HepG2 (cell line): ENCODE results near the gene STAMBPL1. TPM values are rescaled to one million over a fixed set of nuclear protein-coding genes. Genes with fewer than 3 reads are reported as not detected.

ENCODE experiments used
- ARID5B ChIP-seq: IDR thresholded peaks from 2 replicates; pipeline ENCODE4 v1.4.0; 2020; ENCODE audit warnings: mild to moderate bottlenecking, missing genetic modification reagents
- CCAR2 ChIP-seq: fragments of 200-400 bp; formaldehyde crosslinking; optimal IDR thresholded peaks from 2 replicates; pipeline ENCODE3; 2018; ENCODE audit warnings: low read depth, mild to moderate bottlenecking, low read length, moderate library complexity
- EP300 ChIP-seq, 3 experiments: sonication (generic) in 1 of 3; formaldehyde crosslinking in 1 of 3; IDR thresholded peaks; 2 replicates each; pipeline versions ENCODE4 v1.5.1 to v1.6.1; 2011 to 2020; ENCODE audit warnings: low read depth in 2 of 3, low read length in 2 of 3, borderline replicate concordance in 1 of 3, improper control_type of control experiment in 1 of 3, mild to moderate bottlenecking in 1 of 3, missing genetic modification reagents in 1 of 3, moderate library complexity in 1 of 3
- GZF1 ChIP-seq: sonication (generic); formaldehyde crosslinking; IDR thresholded peaks from 2 replicates; pipeline ENCODE4 v1.5.1; 2020; ENCODE audit warnings: mild to moderate bottlenecking, missing genetic modification reagents
- MAX ChIP-seq: IDR thresholded peaks from 2 replicates; pipeline ENCODE4 v1.6.1; 2012; ENCODE audit warnings: inconsistent platforms
- PATZ1 ChIP-seq: sonication (generic); formaldehyde crosslinking; IDR thresholded peaks from 2 replicates; pipeline ENCODE4 v1.4.0; 2020; ENCODE audit warnings: missing genetic modification reagents
- RFX3 ChIP-seq: IDR thresholded peaks from 2 replicates; pipeline ENCODE4 v1.6.1; 2016; ENCODE audit warnings: missing biosample characterization, missing genetic modification reagents
- SNAPC5 ChIP-seq: sonication (generic); formaldehyde crosslinking; IDR thresholded peaks from 2 replicates; pipeline ENCODE4 v1.8.1; 2023; ENCODE audit warnings: mild to moderate bottlenecking, missing genetic modification reagents, borderline replicate concordance
- STAG1 ChIP-seq: sonication (generic); formaldehyde crosslinking; IDR thresholded peaks from 2 replicates; pipeline ENCODE4 v1.4.0; 2020; ENCODE audit warnings: missing genetic modification reagents
- TERF1 ChIP-seq: sonication (generic); formaldehyde crosslinking; IDR thresholded peaks from 2 replicates; pipeline ENCODE4 v1.8.0; 2022; ENCODE audit warnings: mild to moderate bottlenecking, missing genetic modification reagents, moderate library complexity
- YEATS2 ChIP-seq: sonication (generic); formaldehyde crosslinking; IDR thresholded peaks from 2 replicates; pipeline ENCODE4 v1.4.0; 2020; ENCODE audit warnings: missing genetic modification reagents, borderline replicate concordance
- YY1 ChIP-seq: IDR thresholded peaks from 2 replicates; pipeline ENCODE4 v1.6.1; 2011; ENCODE audit warnings: low read length, low read depth, moderate library complexity, mild to moderate bottlenecking; ENCODE audit not compliant: insufficient read depth, insufficient replicate concordance
- ZBTB42 ChIP-seq: sonication (generic); formaldehyde crosslinking; IDR thresholded peaks from 2 replicates; pipeline ENCODE4 v1.5.0; 2020; ENCODE audit warnings: mild to moderate bottlenecking, missing genetic modification reagents
- ZBTB46 ChIP-seq: sonication (generic); formaldehyde crosslinking; IDR thresholded peaks from 2 replicates; pipeline ENCODE4 v1.4.0; 2020; ENCODE audit warnings: mild to moderate bottlenecking, missing genetic modification reagents, borderline replicate concordance
- ZNF563 ChIP-seq: sonication (generic); formaldehyde crosslinking; IDR thresholded peaks from 2 replicates; pipeline ENCODE4 v1.8.0; 2022; ENCODE audit warnings: mild to moderate bottlenecking, moderate library complexity, missing genetic modification reagents
- ZNF737 ChIP-seq: sonication (generic); formaldehyde crosslinking; IDR thresholded peaks from 2 replicates; pipeline ENCODE4 v1.5.0; 2020; ENCODE audit warnings: missing genetic modification reagents, mild to moderate bottlenecking, borderline replicate concordance
- polyA plus RNA-seq, 8 experiments: library from polyadenylated mRNA; depleted of rRNA in 3 of 8; stranded (reverse) in 7 of 8; unstranded in 1 of 8; fragments of >200 nt; fragmentation: Illumina TruSeq in 4 of 8; extraction: Trizol in 4 of 8; gene quantifications; 2 replicates each; pipeline versions ENCODE4 v1.2.1 to v1.2.3, GENCODE V29; 2011 to 2016; ENCODE audit warnings: low read depth in 4 of 8, missing spikeins in 1 of 8, mixed read lengths in 1 of 8; ENCODE audit not compliant: insufficient read depth in 1 of 8
- total RNA-seq, 5 experiments: library from RNA; depleted of rRNA; stranded (reverse); fragments of >200 nt; fragmentation: Illumina TruSeq; extraction: Trizol; gene quantifications; 2 replicates each; pipeline ENCODE4 v1.2.3, GENCODE V29; 2016; ENCODE audit warnings: low read depth in 1 of 5

Gene STAMBPL1
- total and polyA plus RNA-seq, 2 of the 13 experiments (the other 11 are each of a cell fraction or from before 2014, with no cell fraction given): 1.4 to 1.5 TPM

GRCh38 chr10:88934900-88935672 is 55.0 kb downstream of the STAMBPL1 start (continued):
- TF ChIP-seq MAX: 0 out of 2 replicates have a peak, but pooled peaks have one; percentile 29
- peak; percentile 73 for TF ChIP-seq STAG1 (CRISPR knock-in tag)
- no peak for TF ChIP-seq CCAR2
- no peak for TF ChIP-seq ZNF737 (CRISPR knock-in tag)
- TF ChIP-seq EP300 (IDR thresholded peaks at IDR 0.05; ENCODE audit: low read depth in 2 of 2, low read length in 2 of 2): no peak
- TF ChIP-seq EP300 (CRISPR knock-in tag; IDR thresholded peaks at IDR 0.05; ENCODE audit: borderline replicate concordance): no peak
- no peak for TF ChIP-seq ZBTB42 (CRISPR knock-in tag)
- no peak for TF ChIP-seq PATZ1 (CRISPR knock-in tag)
- no peak for TF ChIP-seq ZBTB46 (CRISPR knock-in tag)
- TF ChIP-seq GZF1 (CRISPR knock-in tag): no peak
- TF ChIP-seq RFX3: no peak
- no peak for TF ChIP-seq YEATS2 (CRISPR knock-in tag)
- no peak for TF ChIP-seq YY1
- TF ChIP-seq TERF1 (CRISPR knock-in tag): no peak
- peak; percentile 26; the same call in 1 of the 2 replicates for TF ChIP-seq ARID5B (CRISPR knock-in tag)
- TF ChIP-seq ZNF563 (CRISPR knock-in tag): no peak
- TF ChIP-seq SNAPC5 (CRISPR knock-in tag): no peak
